ENCODE data around the gene MAB21L4.

MAB21L4 gene

DNA sequence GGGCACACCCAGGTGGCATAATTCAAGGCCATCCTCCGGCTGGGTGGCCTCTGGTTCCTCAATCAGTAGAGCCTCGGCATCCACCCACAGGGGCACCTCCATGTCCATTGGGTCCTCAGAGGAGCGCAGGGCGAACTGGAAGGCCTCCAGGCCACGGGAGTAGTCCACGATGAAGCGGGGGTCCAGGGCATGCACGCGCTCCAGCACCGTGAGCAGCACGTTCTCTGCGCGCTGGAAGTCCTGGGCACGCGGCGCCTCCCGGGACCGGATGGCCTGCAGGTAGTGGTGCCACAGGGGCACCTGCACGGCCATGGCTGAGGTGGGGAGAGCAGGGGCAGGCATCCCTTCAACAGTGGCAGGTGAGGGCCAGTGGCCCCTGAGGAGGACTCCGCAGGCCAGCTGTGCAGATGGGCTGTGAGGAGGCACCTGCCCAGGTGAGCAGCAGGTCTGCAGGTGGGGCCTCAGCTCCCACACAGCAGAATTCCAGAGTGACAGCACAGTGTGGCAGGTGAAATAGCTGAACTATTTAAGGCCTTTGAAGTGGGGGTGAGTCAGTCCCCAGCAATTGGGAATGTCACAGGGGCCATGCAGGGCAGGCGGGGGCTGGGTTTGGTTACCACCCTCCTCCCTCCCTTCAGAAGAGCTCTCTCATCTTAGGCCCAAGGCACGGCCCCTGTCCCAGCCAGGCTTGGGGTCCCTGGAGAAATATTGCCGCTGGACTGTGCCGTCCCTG, at the start of gene MAB21L4:
TSS of gene MAB21L4 (minus strand) at position 501 of the 733 bp plus-strand sequence. CDS start at position 342, 159 bp downstream.
- DNase-seq: no peak

DNA sequence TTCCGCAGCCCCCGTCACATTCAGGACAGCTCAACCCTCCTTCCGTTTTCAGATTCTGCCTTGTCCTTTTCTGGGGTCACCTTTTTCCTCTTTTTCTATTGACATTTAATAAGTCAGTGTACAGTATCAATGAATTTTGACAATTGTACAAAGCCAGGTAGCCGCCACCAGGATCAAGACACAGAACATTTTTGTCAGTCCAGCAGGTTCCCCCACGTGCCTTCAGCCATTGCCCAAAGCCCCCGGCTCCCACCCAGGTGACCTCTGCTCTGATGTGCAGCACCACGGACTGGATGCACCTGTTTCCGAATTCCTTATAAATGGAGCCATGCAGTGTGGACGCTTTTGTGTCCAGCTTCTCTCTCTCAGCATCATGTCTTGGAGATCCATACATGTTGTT, 40.1 kb upstream of the MAB21L4 start:
- no peak for DNase-seq

DNA sequence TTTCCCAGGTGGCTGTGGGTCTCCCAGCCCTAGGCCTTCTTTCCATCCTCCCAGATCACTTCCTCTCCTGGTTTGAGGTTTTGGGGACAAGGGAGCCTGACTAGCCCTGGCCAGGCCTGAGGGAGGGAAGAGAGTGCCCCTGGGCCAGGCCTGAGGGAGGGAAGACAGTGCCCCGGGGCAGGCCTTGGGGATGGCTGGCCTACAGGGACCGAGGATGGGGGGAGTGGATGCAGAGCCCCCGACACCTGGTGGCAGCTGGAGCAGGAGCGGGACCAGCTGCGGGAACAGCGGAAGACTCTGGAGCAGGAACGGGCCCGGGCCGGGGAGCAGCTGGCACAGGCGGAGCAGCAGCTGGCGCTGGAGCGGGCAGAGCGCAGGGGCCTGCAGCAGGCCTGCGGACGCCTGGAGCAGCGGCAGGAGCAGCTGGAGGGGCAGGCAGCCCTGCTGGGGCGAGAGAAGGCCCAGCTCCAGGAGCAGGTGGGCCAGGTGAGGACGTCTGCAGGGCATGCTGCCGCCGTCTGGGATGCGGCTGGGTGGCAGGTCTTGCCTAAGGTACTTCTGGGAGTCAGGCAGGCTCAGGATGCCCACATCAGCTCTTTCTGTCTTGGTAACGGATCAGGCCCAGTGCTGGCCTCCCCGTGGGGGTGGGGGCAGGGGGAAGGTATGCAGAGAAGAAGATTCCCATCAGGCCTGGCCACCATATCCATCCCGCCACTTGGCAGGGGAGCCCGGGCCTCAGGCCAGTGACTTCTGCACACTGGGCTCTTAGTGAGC, 39.3 kb upstream of the MAB21L4 start:
- DNase-seq: no peak

DNA sequence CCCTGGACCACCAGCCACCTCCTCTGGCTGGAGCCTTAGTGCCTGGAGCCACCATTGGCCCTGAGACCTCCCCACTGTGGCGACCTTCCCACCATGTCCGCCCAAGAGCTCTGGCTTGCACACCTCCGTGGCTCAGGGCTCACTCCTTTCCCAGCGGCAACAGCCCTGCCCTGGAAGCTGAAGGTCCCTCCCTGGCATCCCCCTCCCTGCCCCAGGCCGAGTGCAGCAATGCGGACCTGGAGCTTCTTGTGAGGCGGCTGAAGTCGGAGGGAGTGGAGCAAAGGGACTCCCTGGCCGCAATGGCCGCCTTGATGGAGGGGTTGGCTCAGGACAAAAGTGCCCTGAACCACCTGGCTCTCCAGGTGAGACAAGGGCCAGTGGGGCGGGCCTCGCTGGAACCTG, 38.7 kb upstream of the MAB21L4 start:
- DNase-seq: no peak

DNA sequence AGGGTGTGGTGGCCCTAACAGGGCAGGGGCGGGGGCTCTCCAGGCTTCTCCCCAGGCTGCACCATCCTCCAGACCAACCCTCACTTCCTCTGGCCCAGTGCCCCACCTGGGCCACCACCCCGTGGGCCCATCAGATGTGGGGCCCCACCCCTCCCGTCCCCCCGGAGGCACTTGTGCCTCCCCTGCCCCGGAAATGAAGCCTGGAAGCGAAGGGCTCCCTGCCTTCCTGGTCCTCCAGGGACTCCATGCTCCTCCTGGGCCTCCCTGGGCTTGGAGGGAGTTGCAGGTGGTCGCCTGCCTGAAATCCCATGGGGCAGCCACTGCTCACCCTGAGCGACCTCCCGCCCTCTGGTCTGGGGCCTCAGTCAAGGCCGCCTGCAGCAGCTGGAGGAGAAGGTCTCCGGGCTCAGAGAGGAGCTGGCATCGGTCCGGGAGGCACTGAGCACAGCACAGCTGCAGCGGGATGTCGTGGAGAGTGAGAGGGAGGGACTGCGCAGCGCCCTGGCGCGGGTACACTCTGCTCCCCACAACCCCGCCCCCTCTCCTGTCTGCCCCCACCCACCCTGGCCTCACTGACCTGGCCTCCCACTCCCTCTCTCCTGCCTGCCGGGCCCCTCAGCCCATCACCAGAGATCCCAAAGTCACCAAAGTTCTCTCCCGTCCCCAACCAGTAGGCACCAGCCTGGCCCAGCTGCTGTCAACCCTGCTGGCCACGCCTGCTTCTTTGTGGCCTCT, 38.2 kb upstream of the MAB21L4 start:
- no peak for DNase-seq

DNA sequence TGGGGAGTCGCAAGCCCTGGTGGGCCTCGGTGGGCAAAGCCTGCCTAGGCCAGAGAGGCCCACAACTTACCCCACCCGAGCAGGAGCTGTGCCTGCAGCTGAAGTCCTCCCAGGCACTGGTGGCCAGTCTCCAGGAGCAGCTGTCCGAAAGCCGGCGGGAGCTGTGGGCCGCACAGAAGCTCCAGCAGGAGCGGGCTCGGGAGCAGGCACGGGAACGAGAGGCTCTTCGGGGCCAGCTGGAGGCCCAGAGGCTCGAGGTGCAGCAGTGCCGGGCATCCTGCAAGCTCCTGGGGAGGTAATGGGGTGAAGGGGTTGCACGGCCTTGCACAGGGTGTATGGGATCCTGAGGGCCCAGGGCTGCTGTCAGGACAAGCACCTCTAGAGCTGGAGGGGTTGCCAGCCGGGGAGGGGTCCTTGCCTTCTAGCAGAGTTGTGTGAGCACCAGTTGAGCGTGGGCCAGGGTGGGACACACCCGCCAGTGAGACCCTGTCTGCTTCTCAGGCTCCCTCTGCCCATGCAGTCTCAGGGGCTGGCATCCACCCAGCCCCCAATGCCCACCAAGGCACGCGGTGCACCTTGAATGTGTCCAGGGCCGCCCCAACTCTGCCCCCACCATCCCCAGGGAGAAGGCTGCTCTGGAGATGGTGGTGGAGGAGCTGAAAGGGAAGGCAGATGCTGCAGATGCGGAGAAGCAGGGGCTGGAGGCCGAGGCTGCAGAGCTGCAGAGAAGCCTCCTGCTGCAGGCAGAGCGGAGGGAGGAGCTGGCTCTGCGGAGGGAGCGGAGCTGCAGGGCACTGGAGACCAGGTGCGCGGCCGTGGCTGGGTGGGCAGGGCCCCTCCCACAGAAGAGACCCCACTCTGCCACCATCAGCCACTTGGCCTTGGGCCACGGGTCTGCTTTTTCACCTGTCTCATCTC, 37.4 kb upstream of the MAB21L4 start:
- no peak for DNase-seq

DNA sequence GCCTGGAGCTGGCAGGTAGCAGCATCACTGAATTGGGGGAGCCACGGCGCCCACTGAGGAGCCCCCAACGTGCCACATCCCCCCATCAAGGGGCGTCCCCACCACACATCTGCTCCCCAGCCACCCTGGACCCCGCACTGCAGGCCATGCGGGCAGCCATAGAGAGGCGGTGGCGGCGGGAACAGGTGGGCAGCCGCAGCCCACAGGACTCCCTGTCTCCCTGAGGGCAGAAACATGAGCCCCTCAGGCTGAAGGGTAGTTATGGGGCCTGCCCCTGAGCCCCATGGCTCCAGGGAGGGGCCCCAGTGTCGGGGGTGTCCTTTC, 36.7 kb upstream of the MAB21L4 start:
- DNase-seq: no peak

DNA sequence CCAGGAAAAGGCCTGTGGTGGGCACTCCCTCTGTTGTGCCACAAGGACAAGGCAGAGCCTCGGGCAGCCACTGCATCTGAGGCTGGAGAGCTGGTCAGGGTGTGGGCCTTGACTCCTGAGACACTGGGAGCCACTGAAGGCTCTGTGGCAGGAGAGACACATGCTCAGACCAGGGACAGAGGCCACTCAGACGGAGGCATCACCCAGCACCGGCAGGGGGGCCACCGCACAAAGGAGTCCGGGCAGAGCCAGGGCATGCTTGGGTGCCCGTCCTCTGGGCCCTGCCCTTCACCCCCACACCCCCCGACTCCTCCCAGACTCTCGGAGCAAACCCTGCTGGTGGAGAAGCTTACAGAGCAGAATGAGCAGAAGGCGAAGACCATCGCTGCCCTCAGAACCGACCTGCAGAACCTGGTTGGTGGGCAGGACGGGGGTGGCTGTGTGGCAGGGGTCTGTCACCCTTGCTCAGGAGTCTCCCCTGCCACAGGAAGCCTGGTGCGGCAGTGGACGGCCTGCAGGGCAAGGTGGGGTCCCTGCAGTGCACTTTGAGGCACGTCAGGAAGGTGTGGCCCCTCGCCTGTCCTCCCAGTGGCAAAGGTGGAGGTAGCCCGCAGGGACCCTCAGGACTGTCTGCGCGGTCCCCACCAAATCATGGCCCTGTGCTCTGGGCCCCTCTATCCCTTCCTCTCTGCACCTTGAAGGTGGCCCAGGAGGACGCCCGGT, 36.2 kb upstream of the MAB21L4 start:
- DNase-seq: no peak

DNA sequence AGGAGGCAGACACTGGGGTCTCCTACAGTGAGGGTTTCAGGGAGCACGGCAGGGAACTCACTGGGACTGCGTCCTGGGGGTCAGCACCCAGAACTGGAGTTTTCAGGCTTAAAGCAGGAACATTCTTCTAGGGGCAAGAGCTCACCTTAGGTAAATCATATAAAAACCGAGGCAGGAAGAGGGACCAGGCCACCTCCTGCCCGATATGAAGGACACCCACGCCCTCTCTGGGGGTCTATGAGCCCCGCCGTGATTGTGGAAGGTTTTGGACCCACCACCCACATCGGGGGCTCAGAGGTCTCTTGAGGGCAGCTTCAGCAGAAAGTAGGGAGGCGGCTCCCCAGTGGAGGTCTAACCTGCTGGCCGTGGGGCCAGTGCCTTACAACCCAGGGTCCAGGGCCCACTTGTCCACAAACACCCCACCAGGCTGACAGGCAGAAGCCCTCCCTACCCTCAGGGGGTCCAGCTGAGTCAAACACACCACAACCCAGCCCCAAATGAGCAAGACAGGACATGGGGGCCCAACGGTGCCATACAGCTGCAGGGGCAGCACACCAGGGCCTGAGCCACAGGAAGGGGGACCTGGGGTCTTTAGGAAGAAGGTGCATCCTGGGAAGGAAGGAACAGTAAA, 35.5 kb upstream of the MAB21L4 start:
- DNase-seq: no peak

DNA sequence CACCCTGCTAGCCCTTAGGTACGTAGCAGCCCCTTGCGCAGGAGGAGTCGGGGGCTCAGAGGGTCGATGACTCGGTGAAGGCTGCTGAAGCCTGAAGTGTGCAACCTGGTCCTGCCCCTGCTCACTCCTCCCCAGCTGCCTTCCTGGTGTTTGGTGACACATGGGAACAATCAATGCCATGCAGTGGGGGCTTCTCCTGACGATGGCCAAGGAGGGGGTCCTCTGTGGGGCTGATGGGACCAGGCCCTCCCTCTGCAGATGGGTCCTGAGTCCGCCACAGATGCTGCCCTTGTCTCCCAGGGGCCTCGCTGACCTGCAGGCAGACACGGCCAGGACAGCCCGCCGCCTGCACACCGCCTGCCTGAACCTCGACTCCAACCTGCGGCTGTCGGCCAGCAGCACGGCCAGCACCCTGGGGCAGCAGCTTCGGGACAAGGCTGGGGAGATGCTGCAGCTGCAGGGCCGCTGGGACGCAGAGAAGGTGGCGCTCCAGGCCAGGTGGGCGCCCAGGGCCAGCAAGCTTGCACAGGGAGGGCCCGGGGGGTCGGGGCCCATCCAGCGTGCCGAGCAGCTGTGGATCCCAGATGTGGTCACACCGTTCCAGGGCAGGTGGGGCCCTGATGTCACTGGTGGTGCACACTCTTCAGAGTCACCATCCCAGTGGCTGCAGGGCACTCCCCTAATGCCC, 34.8 kb upstream of the MAB21L4 start:
- DNase-seq: no peak

DNA sequence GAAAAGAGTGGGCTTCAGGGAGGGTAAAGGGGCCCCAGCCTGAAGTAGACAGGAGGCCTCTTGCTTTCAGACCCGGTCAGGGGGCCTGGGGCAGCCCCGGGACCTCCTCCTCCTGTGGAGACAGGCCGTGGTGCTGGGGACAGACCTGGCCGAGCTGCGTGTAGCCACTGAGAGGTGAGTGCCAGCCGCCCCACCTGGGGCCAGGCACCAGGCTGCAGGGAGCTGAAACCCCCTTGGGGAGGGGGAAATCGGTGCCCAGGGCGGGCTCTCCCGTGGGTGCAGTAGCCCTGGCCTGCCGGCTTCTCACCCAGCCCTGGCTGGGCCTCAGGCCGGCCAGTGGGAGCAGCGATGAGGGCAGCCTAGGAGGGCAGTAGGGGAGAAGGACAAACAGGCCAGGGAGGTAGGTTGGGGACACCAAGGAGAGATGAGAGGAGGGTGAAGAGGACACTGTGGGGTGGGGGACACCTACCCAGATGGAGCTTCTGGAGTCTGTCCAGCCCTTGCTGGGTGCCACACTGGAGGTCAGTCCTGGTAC, 34.2 kb upstream of the MAB21L4 start:
- DNase-seq: no peak

DNA sequence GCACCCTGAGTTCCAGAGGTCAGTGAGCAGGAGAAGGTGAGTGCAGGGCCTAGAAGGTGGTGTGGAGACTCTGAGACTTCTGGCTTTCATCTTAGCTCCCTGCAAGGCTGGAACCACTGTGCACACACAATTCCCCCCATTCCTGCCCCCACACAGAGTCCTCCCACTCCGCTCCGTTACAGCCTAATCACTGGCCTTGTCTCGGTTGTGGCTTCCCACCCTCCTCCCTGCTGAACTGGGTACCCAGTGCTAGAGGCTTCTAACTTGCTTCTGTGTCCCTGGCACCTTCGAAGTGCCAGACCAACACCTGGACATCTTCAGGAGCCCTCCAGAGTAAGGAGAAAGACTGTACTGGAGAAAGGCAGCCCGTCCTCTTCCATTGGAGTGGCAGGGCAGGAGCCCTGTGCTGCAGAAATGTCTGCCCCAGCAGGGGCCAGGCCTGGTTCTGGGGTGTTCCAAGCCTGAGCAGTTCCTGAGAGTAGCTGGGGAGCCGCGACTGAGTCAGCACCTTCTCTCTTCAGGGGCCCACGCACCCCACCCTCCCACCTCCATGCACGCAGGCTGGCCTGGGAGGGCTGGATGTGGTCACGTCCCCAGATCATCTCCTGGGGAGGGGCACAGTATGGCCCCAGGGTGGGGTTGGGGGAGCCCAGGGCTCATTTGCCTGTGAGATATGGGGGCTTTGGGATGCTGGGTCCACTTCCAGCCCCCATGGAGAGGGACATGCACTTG, 33.6 kb upstream of the MAB21L4 start:
- DNase-seq: no peak

DNA sequence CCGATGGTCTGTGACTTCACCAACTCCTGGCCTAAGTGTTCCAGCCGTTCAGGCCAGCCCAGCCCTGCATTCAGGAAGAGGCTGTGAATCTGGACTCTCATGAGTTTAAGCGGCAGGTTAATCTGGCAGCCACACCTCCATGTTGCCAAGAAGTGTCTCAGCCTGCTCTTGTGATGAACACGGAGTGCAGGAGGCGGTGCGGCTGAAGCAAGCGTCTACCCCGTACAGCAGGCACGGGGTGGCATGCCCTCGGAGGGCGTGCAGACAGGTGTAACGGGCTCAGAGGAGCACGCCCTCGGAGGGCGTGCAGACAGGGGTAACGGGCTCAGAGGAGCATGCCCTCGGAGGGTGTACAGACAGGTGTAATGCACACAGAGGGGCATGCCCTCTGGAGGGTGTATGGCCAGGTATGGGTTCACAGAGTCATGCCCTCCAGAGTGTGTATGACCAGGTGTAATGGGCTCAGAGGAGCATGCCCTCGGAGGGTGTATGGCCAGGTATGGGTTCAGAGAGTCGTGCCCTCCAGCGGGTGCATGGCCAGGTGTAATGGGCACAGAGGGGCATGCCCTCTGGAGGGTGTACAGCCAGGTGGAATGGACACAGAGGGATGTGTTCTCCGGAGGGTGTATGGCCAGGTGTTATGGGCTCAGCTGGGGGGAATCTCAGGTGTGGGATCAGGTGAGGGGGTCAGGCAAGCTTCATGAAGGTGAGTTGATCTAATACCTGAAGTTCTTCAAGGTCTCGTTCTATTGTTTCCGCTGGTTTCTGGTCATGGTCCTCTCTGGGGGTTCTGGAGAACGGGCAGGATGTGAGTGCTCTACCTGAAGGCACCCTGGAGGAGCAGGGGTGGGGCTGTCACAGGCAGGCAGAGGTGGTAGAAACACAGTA, 32.8 kb upstream of the MAB21L4 start:
- no peak for DNase-seq

DNA sequence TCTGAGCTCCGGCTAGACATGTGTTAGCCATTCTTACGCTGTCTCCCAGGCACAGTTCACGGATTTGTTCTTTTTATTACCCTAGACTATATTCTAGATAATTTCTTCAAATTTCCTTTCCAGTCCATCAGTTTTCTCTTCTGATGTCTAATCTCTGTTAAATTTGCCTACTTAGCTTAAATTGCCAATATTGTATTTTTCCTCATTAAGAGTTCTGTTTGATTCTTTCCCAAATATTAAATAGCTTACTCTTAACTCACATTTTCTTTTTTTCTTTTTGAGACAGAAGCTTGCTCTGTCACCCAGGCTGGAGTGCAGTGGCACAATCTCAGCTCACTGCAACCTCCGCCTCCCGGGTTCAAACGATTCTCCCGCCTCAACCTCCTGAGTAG, 31.4 kb upstream of the MAB21L4 start:
- no peak for DNase-seq

DNA sequence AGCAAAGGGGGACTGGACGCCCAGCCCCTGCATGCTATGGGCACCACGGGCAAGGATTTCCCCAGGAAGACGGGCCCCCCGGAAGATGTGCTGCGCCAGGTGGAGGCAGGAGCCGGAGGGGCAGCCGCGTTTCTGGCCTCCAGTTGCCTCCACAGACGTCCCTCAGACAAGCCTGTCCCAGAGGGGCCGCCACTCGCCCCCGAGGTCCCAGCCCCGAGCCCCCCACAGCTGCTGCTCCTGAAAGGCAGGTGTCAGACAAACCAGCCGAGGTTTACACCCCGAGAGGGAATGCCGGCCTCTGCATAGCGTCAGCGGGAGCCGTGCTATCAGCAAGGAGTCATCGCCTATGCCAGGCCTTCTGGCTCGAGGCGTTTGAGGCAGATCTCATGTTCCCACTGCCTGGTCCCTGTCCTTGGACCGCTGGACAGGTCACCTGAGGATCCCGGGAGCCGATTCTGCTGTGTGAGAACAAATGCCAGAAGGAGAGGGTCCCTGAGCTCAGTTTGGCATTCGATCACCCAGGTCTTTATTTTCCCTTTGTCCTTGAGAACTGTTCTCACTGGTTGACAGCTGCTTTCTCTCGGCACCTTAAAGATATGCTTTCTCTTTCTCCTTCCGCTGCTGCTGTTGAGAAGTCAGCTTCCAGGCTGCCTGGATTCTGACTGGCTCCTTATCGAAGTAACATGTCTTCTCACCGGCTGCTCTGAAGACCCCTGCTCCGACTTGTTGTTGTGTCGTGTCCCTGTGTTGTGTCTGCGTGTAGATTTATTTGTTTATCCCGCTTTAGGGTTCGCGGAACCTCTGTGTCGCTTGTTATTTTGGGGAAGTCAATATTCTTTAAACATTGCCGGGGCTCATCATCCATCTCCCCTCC, 30.8 kb upstream of the MAB21L4 start:
- DNase-seq: no peak

DNA sequence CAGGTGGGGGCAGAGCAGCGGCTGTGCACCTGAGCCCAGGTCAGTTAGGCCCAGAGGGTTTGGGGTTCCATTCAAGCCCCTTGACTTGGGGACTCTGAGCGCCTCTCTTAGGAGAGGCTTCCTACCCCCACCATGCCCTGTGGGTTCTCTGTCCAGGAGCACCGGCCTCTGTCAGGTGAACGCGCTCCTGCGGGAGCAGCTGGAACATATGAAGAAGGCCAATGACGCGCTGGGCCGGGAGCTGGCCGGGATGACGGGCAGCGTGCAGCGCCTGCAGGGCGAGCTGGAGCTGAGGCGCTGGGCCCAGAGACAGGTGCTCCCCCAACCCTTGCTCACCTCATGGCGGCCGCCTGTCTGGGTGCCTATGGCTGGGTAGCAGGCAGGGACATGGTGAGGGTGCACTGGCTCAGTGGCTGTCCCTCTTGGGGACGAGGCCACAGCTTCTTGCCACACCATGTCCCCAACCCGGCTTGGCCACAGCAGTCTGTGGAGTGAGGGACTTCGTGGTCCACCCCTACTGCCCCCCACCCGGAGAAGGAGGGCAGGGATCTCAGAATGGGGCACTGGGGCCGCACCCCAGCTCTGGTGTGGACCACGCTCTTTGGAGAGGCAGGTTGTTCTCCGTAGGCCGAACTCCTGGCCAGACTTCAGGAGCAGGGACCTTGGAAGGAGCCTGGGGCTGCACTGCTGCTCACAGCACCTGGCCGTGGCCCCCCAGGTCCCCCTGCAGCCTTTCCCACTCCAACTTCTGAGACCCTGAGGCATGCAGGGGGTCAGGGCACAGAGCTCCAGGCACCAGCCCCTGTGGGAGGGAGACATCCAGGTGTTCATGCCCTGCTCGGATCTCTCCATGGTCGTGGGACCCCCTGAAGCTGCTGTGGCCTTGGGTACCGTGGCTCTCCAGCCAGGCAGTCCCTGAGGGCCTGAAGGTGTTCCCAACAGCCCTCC, 29.9 kb upstream of the MAB21L4 start:
- no peak for DNase-seq

DNA sequence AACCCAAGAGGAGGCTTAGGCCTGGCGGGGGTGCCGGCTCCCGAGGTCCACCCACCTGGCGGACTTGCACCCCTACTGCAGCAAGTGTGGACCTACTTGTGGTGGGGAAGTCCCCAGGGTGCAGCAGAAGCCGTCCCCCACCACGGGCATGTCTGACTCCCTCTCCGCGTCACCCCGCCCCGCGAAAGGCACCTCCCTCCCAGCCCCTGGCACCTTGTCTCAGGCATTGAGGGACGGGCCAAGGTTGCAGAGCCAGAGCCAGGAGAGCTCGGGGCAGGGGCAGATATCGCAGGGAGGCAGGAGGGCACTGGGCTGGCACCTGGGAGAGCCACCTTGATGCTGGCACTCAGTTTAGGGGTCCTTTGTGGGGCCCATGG, 29.2 kb upstream of the MAB21L4 start:
- peak in 1 of 2 donors; percentile 24 for DNase-seq

All from stimulated activated CD4-positive, alpha-beta T cell treated with anti-CD3 and anti-CD28 coated beads, Interleukin-2, amount 100 ng/mL, for 24 hours (primary cell).